ENCODE data around the gene PHF23. TPM values are rescaled to one million over a fixed set of nuclear protein-coding genes. Genes with fewer than 3 reads are reported as not detected.

Gene PHF23
- total and polyA plus RNA-seq, 9 of the 15 experiments (the other 6 are each of a cell fraction or from before 2014, with no cell fraction given), result 7.4 to 87.5 (median 33.7) TPM

DNA sequence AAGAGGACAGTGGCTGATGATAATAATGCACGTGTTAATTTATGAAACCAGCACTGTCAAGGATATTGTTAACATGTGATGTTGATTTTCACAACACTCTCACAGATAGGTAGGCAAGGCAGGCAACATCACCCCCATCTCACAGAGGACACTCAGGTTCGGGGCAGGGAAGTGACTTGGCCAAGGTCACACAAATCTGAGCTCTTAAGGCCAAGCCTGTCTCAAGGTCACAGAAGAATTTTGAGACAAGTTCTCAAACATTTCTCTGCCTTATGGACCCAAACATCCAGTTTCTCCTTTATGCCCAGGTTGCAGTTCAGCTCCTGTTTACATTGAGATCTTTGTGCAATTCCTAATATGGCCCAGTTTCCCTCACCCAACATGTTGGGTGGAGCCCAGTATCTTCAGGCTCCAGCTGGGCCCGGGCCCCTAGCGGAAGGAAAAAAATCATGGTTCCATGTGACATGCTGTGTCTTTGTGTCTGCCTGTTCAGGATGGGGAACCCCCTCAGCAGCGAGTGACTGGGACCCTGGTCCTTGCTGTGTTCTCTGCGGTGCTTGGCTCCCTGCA lies 43.6 kb upstream of the PHF23 start (continued):
- TF ChIP-seq, protein P1, sequence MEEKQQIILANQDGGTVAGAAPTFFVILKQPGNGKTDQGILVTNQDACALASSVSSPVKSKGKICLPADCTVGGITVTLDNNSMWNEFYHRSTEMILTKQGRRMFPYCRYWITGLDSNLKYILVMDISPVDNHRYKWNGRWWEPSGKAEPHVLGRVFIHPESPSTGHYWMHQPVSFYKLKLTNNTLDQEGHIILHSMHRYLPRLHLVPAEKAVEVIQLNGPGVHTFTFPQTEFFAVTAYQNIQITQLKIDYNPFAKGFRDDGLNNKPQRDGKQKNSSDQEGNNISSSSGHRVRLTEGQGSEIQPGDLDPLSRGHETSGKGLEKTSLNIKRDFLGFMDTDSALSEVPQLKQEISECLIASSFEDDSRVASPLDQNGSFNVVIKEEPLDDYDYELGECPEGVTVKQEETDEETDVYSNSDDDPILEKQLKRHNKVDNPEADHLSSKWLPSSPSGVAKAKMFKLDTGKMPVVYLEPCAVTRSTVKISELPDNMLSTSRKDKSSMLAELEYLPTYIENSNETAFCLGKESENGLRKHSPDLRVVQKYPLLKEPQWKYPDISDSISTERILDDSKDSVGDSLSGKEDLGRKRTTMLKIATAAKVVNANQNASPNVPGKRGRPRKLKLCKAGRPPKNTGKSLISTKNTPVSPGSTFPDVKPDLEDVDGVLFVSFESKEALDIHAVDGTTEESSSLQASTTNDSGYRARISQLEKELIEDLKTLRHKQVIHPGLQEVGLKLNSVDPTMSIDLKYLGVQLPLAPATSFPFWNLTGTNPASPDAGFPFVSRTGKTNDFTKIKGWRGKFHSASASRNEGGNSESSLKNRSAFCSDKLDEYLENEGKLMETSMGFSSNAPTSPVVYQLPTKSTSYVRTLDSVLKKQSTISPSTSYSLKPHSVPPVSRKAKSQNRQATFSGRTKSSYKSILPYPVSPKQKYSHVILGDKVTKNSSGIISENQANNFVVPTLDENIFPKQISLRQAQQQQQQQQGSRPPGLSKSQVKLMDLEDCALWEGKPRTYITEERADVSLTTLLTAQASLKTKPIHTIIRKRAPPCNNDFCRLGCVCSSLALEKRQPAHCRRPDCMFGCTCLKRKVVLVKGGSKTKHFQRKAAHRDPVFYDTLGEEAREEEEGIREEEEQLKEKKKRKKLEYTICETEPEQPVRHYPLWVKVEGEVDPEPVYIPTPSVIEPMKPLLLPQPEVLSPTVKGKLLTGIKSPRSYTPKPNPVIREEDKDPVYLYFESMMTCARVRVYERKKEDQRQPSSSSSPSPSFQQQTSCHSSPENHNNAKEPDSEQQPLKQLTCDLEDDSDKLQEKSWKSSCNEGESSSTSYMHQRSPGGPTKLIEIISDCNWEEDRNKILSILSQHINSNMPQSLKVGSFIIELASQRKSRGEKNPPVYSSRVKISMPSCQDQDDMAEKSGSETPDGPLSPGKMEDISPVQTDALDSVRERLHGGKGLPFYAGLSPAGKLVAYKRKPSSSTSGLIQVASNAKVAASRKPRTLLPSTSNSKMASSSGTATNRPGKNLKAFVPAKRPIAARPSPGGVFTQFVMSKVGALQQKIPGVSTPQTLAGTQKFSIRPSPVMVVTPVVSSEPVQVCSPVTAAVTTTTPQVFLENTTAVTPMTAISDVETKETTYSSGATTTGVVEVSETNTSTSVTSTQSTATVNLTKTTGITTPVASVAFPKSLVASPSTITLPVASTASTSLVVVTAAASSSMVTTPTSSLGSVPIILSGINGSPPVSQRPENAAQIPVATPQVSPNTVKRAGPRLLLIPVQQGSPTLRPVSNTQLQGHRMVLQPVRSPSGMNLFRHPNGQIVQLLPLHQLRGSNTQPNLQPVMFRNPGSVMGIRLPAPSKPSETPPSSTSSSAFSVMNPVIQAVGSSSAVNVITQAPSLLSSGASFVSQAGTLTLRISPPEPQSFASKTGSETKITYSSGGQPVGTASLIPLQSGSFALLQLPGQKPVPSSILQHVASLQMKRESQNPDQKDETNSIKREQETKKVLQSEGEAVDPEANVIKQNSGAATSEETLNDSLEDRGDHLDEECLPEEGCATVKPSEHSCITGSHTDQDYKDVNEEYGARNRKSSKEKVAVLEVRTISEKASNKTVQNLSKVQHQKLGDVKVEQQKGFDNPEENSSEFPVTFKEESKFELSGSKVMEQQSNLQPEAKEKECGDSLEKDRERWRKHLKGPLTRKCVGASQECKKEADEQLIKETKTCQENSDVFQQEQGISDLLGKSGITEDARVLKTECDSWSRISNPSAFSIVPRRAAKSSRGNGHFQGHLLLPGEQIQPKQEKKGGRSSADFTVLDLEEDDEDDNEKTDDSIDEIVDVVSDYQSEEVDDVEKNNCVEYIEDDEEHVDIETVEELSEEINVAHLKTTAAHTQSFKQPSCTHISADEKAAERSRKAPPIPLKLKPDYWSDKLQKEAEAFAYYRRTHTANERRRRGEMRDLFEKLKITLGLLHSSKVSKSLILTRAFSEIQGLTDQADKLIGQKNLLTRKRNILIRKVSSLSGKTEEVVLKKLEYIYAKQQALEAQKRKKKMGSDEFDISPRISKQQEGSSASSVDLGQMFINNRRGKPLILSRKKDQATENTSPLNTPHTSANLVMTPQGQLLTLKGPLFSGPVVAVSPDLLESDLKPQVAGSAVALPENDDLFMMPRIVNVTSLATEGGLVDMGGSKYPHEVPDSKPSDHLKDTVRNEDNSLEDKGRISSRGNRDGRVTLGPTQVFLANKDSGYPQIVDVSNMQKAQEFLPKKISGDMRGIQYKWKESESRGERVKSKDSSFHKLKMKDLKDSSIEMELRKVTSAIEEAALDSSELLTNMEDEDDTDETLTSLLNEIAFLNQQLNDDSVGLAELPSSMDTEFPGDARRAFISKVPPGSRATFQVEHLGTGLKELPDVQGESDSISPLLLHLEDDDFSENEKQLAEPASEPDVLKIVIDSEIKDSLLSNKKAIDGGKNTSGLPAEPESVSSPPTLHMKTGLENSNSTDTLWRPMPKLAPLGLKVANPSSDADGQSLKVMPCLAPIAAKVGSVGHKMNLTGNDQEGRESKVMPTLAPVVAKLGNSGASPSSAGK (IDR thresholded peaks at IDR 0.05), result no peak
- TF ChIP-seq TCF3 (CRISPR knock-in tag; IDR thresholded peaks at IDR 0.05) (peak; percentile 58), FOXK2 (conservative IDR thresholded peaks at IDR 0.05 in 1 of 2, IDR thresholded peaks at IDR 0.05 in 1 of 2; ENCODE audit: low read depth in 2 of 2) (peak; percentile 77 to 83), MED1 (CRISPR knock-in tag; IDR thresholded peaks at IDR 0.05; ENCODE audit: borderline replicate concordance) (no peak)
- TF ChIP-seq, protein P2, sequence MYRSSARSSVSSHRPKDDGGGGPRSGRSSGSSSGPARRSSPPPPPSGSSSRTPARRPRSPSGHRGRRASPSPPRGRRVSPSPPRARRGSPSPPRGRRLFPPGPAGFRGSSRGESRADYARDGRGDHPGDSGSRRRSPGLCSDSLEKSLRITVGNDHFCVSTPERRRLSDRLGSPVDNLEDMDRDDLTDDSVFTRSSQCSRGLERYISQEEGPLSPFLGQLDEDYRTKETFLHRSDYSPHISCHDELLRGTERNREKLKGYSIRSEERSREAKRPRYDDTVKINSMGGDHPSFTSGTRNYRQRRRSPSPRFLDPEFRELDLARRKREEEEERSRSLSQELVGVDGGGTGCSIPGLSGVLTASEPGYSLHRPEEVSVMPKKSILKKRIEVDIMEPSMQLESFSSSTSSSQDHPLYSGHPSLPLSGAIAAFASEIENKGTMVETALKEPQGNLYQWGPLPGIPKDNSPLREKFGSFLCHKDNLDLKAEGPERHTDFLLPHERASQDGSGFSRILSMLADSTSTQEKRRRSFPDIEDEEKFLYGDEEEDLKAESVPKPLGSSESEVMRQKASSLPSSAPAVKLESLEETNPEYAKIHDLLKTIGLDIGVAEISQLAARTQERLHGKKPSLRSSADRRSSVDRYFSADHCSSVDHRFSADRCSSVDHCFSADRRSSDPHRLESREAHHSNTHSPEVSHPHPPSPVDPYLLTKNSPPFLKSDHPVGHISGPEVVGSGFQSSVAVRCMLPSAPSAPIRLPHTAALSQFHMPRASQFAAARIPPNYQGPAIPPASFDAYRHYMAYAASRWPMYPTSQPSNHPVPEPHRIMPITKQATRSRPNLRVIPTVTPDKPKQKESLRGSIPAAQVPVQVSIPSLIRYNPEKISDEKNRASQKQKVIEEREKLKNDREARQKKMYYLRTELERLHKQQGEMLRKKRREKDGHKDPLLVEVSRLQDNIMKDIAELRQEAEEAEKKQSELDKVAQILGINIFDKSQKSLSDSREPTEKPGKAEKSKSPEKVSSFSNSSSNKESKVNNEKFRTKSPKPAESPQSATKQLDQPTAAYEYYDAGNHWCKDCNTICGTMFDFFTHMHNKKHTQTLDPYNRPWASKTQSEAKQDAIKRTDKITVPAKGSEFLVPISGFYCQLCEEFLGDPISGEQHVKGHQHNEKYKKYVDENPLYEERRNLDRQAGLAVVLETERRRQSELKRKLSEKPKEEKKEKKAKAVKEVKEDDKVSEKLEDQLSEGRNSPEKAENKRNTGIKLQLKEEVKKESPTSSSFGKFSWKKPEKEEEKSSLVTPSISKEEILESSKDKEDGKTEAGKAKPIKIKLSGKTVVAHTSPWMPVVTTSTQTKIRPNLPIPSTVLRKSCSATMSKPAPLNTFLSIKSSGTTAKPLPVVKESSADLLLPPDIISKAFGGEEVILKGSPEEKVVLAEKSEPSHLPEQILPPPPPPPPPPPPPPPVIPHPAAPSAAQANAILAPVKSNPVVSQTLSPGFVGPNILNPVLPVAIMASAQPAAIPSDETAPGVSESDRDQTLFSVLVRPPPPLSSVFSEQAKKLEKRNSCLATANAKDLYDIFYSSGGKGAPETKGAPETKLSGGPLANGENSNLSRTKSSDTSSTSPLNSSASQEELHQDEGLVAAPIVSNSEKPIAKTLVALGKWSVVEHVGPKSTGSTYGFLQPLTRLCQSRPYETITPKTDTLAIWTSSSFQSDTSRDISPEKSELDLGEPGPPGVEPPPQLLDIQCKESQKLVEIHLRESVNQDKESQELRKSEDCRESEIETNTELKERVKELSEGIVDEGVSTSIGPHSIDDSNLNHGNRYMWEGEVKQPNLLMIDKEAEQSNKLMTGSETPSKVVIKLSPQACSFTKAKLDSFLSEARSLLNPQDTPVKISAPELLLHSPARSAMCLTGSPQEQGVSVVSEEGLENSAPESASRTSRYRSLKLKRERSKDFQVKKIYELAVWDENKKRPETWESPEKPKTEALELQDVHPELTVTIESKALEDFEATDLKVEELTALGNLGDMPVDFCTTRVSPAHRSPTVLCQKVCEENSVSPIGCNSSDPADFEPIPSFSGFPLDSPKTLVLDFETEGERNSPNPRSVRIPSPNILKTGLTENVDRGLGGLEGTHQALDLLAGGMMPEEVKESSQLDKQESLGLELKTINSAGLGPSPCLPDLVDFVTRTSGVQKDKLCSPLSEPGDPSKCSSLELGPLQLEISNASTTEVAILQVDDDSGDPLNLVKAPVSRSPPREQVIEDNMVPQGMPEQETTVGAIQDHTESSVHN (IDR thresholded peaks at IDR 0.05; ENCODE audit: borderline replicate concordance in 1 of 2, low read depth in 1 of 2), result no peak

Measured in K562 (cell line).